GM12878 (cell line): ENCODE measurements around the gene ACTL10. TPM values are rescaled to one million over a fixed set of nuclear protein-coding genes. Genes with fewer than 3 reads are reported as not detected.

ENCODE experiments used
- ATAC-seq: fragments of 200-7000 bp; cut with Tn5 transposase; 3 replicates; pipeline ENCODE4 v1.9.1; 2020; ENCODE audit warnings: mild to moderate bottlenecking, moderate library complexity
- BruUV-seq: library from RNA; stranded (reverse); fragments of 400-500 nt; replicated peaks from 2 replicates; lab custom pipeline; 2021; lab: Mats Ljungman, UMichigan
- CTCF ChIA-PET: fragments of 300-600 bp; sonication (Branson Sonifier 250); formaldehyde crosslinking; extraction: SDS; loops from one replicate; lab custom pipeline; 2021; ENCODE audit warnings: inconsistent platforms; lab: Yijun Ruan, JAX
- POLR2A ChIA-PET: fragments of 350-600 bp; formaldehyde crosslinking; extraction: SDS; loops from one replicate; lab custom pipeline; 2021; ENCODE audit warnings: inconsistent platforms; lab: Charles Lee
- RAD21 ChIA-PET: fragments of 300-600 bp; sonication (Branson Sonifier 250); formaldehyde crosslinking; loops from one replicate; lab custom pipeline; 2023; ENCODE audit warnings: antibody characterized with exemption; ENCODE audit not compliant: unreplicated experiment; lab: Charles Lee
- SMC1A ChIA-PET: fragments of 300-600 bp; sonication (Branson Sonifier 250); formaldehyde crosslinking; loops from one replicate; lab custom pipeline; 2023; ENCODE audit not compliant: unreplicated experiment, uncharacterized antibody; lab: Charles Lee
- DNase-seq: peaks from one replicate; pipeline ENCODE4 v3.0.0-alpha.2; 2011; ENCODE audit warnings: low read depth, low spot score
- FAIRE-seq: peaks from 3 replicates; lab custom pipeline; 2011; peaks lifted over from hg19 to GRCh38; lab: Jason Lieb, UNC
- H2AFZ ChIP-seq: 2 replicates; pipeline ENCODE4 v1.6.0; 2011; ENCODE audit warnings: low read depth, low read length, control low read depth; ENCODE audit not compliant: control insufficient read depth
- H3K27ac ChIP-seq: 2 replicates; pipeline ENCODE4 v1.5.1; 2011; ENCODE audit warnings: control low read depth; ENCODE audit not compliant: control insufficient read depth, insufficient read depth
- H3K27me3 ChIP-seq, 2 experiments: replicated peaks in 1 of 2; 2 replicates each; pipeline versions ENCODE4 v1.6.0 to v1.6.1; 2011; ENCODE audit warnings: low read length in 1 of 2; ENCODE audit not compliant: control insufficient read depth in 2 of 2, insufficient read depth in 2 of 2
- H3K36me3 ChIP-seq, 2 experiments: 2 replicates each; pipeline ENCODE4 v1.5.1; 2011; ENCODE audit warnings: low read length in 1 of 2; ENCODE audit not compliant: control insufficient read depth in 2 of 2, insufficient read depth in 2 of 2
- H3K4me1 ChIP-seq: 2 replicates; pipeline ENCODE4 v1.6.1; 2011; ENCODE audit warnings: mild to moderate bottlenecking, low read length, moderate library complexity, mixed read lengths; ENCODE audit not compliant: control insufficient read depth, insufficient read depth
- H3K4me2 ChIP-seq: 2 replicates; pipeline ENCODE4 v1.6.0; 2011; ENCODE audit warnings: control low read depth; ENCODE audit not compliant: control insufficient read depth, insufficient read depth
- H3K4me3 ChIP-seq: fragments of 200-600 bp; sonication (generic); 2 replicates; pipeline ENCODE4 v1.5.1; 2016
- H3K79me2 ChIP-seq: 2 replicates; pipeline ENCODE4 v1.6.0; 2011; ENCODE audit warnings: low read length; ENCODE audit not compliant: control insufficient read depth, insufficient read depth
- H3K9ac ChIP-seq: 2 replicates; pipeline ENCODE4 v1.8.0; 2011; ENCODE audit warnings: low read length, control low read depth, mixed read lengths; ENCODE audit not compliant: control insufficient read depth, insufficient read depth
- H3K9me3 ChIP-seq: replicated peaks from 3 replicates; pipeline ENCODE4 v1.5.1; 2011; ENCODE audit warnings: mild to moderate bottlenecking, low read length; ENCODE audit not compliant: control insufficient read depth, insufficient read depth
- H4K20me1 ChIP-seq: 2 replicates; pipeline ENCODE4 v1.6.0; 2011; ENCODE audit not compliant: control insufficient read depth, insufficient read depth
- BRCA1 ChIP-seq: IDR thresholded peaks from 2 replicates; pipeline ENCODE4 v1.6.1; 2011; ENCODE audit warnings: low read depth, low read length, improper control_type of control experiment
- EED ChIP-seq: sonication (generic); IDR thresholded peaks from 2 replicates; pipeline ENCODE4 v1.6.1; 2016; ENCODE audit warnings: antibody characterized with exemption, low read depth
- MYC ChIP-seq: IDR thresholded peaks from 2 replicates; pipeline ENCODE4 v1.6.1; 2011; ENCODE audit warnings: mild to moderate bottlenecking, low read length, moderate library complexity, inconsistent platforms; ENCODE audit not compliant: insufficient read depth, insufficient replicate concordance, insufficient read length, severe bottlenecking
- NR2C2 ChIP-seq: IDR thresholded peaks from 2 replicates; pipeline ENCODE4 v1.6.1; 2011; ENCODE audit warnings: borderline replicate concordance, low read depth; ENCODE audit not compliant: control insufficient read depth, insufficient read length
- NR2F1 ChIP-seq: fragments of 450-650 bp; conservative IDR thresholded peaks from 2 replicates; pipeline ENCODE4 v1.6.1; 2017; ENCODE audit warnings: mild to moderate bottlenecking
- PAX8 ChIP-seq: fragments of 450-650 bp; IDR thresholded peaks from 2 replicates; pipeline ENCODE4 v1.6.1; 2017; ENCODE audit warnings: mild to moderate bottlenecking, moderate library complexity
- RBBP5 ChIP-seq: fragments of 200-600 bp; sonication (generic); conservative IDR thresholded peaks from 2 replicates; pipeline ENCODE4 v1.6.1; 2016
- WGBS: methylation state at CpG from one replicate; pipeline ENCODE4 v1.1.6; 2016; ENCODE audit warnings: low lambda C conversion rate; ENCODE audit not compliant: insufficient replicate concordance, insufficient coverage; ENCODE audit errors: missing lambda C conversion rate; 5-methylcytosine and 5-hydroxymethylcytosine counted together
- in situ Hi-C: fragments of 300-500 bp; cut with MboI; formaldehyde crosslinking; loops from 9 replicates; pipeline ENCODE4 v1.14.3; 2018; ENCODE audit warnings: mixed read lengths
- intact Hi-C: fragments of 100-400 bp; cut with micrococcal nuclease; formaldehyde crosslinking; loops from one replicate; pipeline ENCODE4 v1.14.2; 2022; ENCODE audit not compliant: unreplicated experiment
- polyA plus RNA-seq, 11 experiments: library from polyadenylated mRNA; depleted of rRNA in 4 of 11; unstranded in 6 of 11; stranded (reverse) in 5 of 11; fragments of >200 nt; fragmentation: Nextera tagmentation in 4 of 11; fragmentation: Illumina TruSeq in 1 of 11; extraction: Ambion mirVana in 4 of 11; extraction: Trizol in 1 of 11; gene quantifications; 1 replicate in 1 of 11; 2 replicates in 10 of 11; pipeline versions ENCODE4 v1.2.1 to v1.2.3, GENCODE V29; 2011 to 2016; ENCODE audit warnings: inconsistent platforms in 2 of 11, missing spikeins in 2 of 11, low read depth in 1 of 11
- total RNA-seq, 4 experiments: library from RNA; depleted of rRNA in 3 of 4; stranded (reverse); fragments of >200 nt in 3 of 4; fragmentation: Illumina TruSeq in 1 of 4; extraction: Trizol in 1 of 4; gene quantifications; 2 replicates each; pipeline versions ENCODE4 v1.2.1 to v1.2.3, GENCODE V29; 2013 to 2021
- TF ChIP-seq, protein P1 (sequence below): fragments of 450-650 bp; IDR thresholded peaks from 2 replicates; pipeline ENCODE4 v1.6.1; 2018; ENCODE audit warnings: borderline replicate concordance, mild to moderate bottlenecking; ENCODE audit not compliant: partially characterized antibody
- TF ChIP-seq, protein P2 (sequence below): IDR thresholded peaks from 2 replicates; pipeline ENCODE4 v1.6.1; 2012; ENCODE audit warnings: low read length, inconsistent platforms

Gene ACTL10
- total and polyA plus RNA-seq, 10 of the 15 experiments (the other 5 are each of a cell fraction or from before 2014, with no cell fraction given), result 0.12 to 5.0 (median 0.89) TPM

DNA sequence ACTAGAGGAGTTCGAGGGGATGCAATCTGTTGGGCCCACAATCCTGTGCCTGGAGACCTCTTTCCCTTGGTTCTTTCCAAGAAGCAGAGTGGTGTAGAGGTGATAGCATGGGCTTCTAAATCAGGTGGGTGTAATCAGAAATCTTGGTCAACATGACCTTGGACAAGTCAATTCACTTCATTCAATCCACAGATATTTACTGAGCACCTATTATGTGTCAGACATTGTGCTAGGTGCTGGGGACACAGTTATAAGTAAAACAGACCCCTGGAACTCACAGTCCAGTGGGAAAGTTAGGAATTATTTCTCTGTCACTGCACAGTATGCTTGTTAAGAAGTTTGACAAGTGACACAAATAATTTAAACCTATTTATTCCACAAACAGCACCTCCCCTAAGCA, 22.8 kb downstream of the ACTL10 start:
- Histone ChIP-seq H2AFZ (no peak overlapping the region), H3K9me3 (no peaks in the 10 kb centered on the region), H4K20me1 (no peaks in the 10 kb centered on the region), H3K9ac (no peak overlapping the region), H3K27me3 (no peaks in the 10 kb centered on the region), H3K4me2 (no peak overlapping the region), H3K4me3 (no peak overlapping the region), H3K27ac (no peak overlapping the region), H3K79me2 (peaks cover 12% of the 10 kb centered on the region), H3K36me3 (no peaks in the 10 kb centered on the region), H3K4me1 (peaks cover 17% of the 10 kb centered on the region)
- WGBS, result 0% methylated on average over 1 of the region's 1 CpG
- FAIRE-seq (no peak), ATAC-seq (no peak), DNase-seq (no peak)
- BruUV-seq, result no TSS peak
- ChIA-PET CTCF (no interaction called here), RAD21 (no interaction called here), SMC1A (interaction anchor here (1.2 kb wide), 1 partner anchor 80 kb away, joined by 3 read pairs; no protein-coding TSS in a partner anchor), POLR2A (interaction anchor here (0.6 to 0.7 kb wide), 2 partner anchors 40 to 246 kb away, joined by 3 to 8 read pairs; partner anchors contain the start of gene SNTA1)
- TF ChIP-seq MYC (no peak), BRCA1 (no peak), EED (no peak), NR2C2 (no peak), NR2F1 (no peak), PAX8 (no peak), RBBP5 (no peak)
- TF ChIP-seq, protein P1, sequence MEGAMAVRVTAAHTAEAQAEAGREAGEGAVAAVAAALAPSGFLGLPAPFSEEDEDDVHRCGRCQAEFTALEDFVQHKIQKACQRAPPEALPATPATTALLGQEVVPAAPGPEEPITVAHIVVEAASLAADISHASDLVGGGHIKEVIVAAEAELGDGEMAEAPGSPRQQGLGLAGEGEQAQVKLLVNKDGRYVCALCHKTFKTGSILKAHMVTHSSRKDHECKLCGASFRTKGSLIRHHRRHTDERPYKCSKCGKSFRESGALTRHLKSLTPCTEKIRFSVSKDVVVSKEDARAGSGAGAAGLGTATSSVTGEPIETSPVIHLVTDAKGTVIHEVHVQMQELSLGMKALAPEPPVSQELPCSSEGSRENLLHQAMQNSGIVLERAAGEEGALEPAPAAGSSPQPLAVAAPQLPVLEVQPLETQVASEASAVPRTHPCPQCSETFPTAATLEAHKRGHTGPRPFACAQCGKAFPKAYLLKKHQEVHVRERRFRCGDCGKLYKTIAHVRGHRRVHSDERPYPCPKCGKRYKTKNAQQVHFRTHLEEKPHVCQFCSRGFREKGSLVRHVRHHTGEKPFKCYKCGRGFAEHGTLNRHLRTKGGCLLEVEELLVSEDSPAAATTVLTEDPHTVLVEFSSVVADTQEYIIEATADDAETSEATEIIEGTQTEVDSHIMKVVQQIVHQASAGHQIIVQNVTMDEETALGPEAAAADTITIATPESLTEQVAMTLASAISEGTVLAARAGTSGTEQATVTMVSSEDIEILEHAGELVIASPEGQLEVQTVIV, result no peak
- TF ChIP-seq, protein P2, sequence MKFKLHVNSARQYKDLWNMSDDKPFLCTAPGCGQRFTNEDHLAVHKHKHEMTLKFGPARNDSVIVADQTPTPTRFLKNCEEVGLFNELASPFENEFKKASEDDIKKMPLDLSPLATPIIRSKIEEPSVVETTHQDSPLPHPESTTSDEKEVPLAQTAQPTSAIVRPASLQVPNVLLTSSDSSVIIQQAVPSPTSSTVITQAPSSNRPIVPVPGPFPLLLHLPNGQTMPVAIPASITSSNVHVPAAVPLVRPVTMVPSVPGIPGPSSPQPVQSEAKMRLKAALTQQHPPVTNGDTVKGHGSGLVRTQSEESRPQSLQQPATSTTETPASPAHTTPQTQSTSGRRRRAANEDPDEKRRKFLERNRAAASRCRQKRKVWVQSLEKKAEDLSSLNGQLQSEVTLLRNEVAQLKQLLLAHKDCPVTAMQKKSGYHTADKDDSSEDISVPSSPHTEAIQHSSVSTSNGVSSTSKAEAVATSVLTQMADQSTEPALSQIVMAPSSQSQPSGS, result no peak
- intact Hi-C loops (loop anchor here (5.0 to 10.0 kb wide), 2 partner anchors 88 to 305 kb away; partner anchors contain the start of gene RALY), in situ Hi-C loops (no loop called here)
